Midbrain (tissue), 1 donor: ENCODE results near the gene CDKN1A.

Experiments used
- DNase-seq: peaks from one replicate; lab custom pipeline; 2025; lab: John Stamatoyannopoulos, UW

Gene CDKN1A

GRCh38 chr6:36655085-36655724 is 23.3 kb upstream of the CDKN1A start:
- no peak for DNase-seq

GRCh38 chr6:36656441-36656840 is 22.1 kb upstream of the CDKN1A start:
- no peak for DNase-seq

GRCh38 chr6:36657271-36657670 is 21.2 kb upstream of the CDKN1A start:
- DNase-seq: no peak

- no peak for DNase-seq
These were observed 20.5 kb upstream of the CDKN1A start for GRCh38 chr6:36657942-36658544.

GRCh38 chr6:36659271-36659670 is 19.2 kb upstream of the CDKN1A start:
- DNase-seq: no peak

GRCh38 chr6:36660771-36661471 is 17.6 kb upstream of the CDKN1A start:
- DNase-seq: peak; percentile 15

- DNase-seq: no peak
These were observed 16.1 kb upstream of the CDKN1A start for GRCh38 chr6:36662380-36662779.

GRCh38 chr6:36662827-36663256 is 15.7 kb upstream of the CDKN1A start:
- no peak for DNase-seq

GRCh38 chr6:36663504-36664446 is 14.7 kb upstream of the CDKN1A start:
- no peak for DNase-seq

GRCh38 chr6:36665180-36665579 is 13.3 kb upstream of the CDKN1A start:
- DNase-seq: no peak

GRCh38 chr6:36666287-36666686 is 12.2 kb upstream of the CDKN1A start:
- DNase-seq: no peak

GRCh38 chr6:36666826-36667591 is 11.5 kb upstream of the CDKN1A start:
- peak; percentile 68 for DNase-seq

GRCh38 chr6:36668591-36668990 is 9.9 kb upstream of the CDKN1A start:
- no peak for DNase-seq

GRCh38 chr6:36669002-36669401 is 9.5 kb upstream of the CDKN1A start:
- no peak for DNase-seq

- no peak for DNase-seq
These were observed 8.2 kb upstream of the CDKN1A start for GRCh38 chr6:36670271-36670670.

GRCh38 chr6:36671687-36672375 is 6.7 kb upstream of the CDKN1A start:
- DNase-seq: no peak

GRCh38 chr6:36673882-36674281 is 4.6 kb upstream of the CDKN1A start:
- DNase-seq: no peak

- DNase-seq: no peak
These were observed 3.6 kb upstream of the CDKN1A start for GRCh38 chr6:36674942-36675341.

- no peak for DNase-seq
These were observed 2.1 kb upstream of the CDKN1A start for GRCh38 chr6:36676141-36677058.
